GM18861 (cell line): ENCODE data around the gene SLC30A5.

ENCODE experiments used
- ATAC-seq: cut with Tn5 transposase; IDR thresholded peaks from one replicate; pipeline ENCODE4 v1.9.1; 2021; ENCODE audit not compliant: unreplicated experiment

Gene SLC30A5

DNA sequence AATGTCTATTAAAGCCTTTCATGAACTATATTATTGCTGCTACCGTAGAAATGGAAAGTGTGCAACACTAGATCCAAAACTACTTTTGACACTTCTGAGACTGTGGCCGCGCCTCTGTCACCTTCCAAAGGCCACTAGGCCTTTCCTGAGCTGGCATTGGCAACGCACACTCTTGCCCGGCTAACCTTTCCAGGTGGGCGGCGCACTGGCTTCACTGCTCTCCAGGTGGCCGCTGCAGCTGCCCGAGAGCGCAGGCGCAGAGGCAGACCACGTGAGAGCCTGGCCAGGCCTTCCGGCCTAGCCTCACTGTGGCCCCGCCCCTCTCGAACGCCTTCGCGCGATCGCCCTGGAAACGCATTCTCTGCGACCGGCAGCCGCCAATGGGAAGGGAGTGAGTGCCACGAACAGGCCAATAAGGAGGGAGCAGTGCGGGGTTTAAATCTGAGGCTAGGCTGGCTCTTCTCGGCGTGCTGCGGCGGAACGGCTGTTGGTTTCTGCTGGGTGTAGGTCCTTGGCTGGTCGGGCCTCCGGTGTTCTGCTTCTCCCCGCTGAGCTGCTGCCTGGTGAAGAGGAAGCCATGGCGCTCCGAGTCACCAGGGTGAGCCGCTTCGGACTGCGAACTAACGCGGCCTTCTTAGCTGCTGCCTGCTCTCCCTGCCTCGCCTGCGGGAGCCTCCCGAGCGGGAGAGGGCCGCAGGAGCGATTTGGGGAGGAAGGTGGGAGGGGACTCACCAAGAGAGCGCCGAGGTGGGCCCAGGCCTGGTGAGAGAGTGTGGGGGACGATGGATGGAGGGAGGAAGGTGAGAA is 73.1 kb downstream of the SLC30A5 start, which contains the start of gene CCNB1:
CCNB1 (plus strand) TSS at position 465 of the 807 bp plus-strand sequence; CDS start at position 578, 113 bp downstream.
- peak; percentile 100 for ATAC-seq

DNA sequence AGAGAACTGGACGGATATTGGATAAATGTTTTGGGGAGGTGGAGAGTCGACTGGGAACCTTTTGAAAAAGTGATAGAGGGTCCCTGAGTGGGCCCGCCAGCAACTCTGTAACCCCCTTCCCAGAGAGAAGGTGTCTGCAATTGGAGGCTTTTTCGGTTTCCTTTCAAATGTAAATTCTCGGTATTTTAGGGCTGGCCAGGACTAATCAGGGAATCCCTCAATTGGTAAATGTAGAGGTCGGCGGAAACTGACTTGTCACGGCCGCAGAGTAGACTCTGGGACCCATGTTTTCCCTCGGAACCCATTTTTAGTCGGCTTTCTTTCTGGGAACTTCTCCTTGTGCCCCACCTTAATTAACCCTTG is 73.7 kb downstream of the SLC30A5 start:
- ATAC-seq, result no peak

DNA sequence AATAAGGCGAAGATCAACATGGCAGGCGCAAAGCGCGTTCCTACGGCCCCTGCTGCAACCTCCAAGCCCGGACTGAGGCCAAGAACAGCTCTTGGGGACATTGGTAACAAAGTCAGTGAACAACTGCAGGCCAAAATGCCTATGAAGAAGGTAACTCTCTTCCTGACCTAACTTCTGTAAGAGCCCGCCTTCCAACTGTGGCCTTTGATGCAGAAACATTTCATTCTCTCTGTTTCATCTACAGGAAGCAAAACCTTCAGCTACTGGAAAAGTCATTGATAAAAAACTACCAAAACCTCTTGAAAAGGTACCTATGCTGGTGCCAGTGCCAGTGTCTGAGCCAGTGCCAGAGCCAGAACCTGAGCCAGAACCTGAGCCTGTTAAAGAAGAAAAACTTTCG is 74.1 kb downstream of the SLC30A5 start:
- no peak for ATAC-seq

DNA sequence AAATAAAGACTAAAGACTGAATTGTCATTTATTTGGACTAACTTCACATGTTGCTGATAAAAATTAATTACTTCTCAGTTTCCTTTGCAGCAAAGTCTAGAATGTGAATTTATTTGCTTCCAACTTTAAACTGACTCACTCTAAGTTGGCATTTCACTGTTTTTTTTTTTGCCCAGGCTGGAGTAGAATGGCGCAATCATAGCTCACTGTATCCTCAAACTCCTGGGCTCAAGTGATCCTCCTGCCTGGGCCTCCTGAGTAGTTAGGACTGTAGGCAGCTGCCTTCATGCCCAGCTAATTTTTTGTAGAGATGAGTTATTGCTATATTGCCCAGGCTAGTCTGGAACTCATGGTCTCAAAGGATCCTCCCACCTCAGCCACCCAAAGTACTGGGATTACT is 76.7 kb downstream of the SLC30A5 start:
- ATAC-seq, result no peak

GRCh38 chr5:69170969-69171368 is 77.2 kb downstream of the SLC30A5 start:
- ATAC-seq, result no peak
